GM10266 (cell line): Measurements from ENCODE around the gene RBM47.

Experiments
- DNase-seq: peaks from one replicate; pipeline ENCODE4 v3.0.0; 2012; ENCODE audit errors: extremely low spot score
- TF ChIP-seq, protein P1 (sequence below): IDR thresholded peaks from 2 replicates; pipeline ENCODE4 v1.5.1; 2012; ENCODE audit warnings: mild to moderate bottlenecking, low read depth; ENCODE audit not compliant: control insufficient read depth, insufficient read depth; ENCODE audit errors: missing control alignments

Gene RBM47

DNA sequence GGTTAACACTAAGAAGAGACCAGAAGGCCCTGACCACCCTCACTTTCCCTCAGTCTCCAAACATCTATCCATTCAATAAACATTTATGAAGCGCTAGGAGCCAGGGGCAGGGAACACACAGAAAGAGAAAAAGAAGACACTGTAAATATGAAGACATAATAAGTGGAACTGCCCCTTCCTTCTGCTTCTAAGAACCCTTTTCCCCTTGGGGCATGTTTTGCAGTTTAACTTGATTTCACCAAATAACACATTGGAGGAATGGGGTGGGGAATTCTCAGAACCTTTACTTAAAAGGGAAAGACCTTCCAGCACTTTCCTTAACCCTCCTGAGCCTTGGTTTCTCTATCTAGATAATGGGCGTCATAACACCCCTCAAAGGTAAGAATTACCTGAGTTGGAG is 42.3 kb downstream of the RBM47 start:
- no peak for DNase-seq
- TF ChIP-seq, protein P1, sequence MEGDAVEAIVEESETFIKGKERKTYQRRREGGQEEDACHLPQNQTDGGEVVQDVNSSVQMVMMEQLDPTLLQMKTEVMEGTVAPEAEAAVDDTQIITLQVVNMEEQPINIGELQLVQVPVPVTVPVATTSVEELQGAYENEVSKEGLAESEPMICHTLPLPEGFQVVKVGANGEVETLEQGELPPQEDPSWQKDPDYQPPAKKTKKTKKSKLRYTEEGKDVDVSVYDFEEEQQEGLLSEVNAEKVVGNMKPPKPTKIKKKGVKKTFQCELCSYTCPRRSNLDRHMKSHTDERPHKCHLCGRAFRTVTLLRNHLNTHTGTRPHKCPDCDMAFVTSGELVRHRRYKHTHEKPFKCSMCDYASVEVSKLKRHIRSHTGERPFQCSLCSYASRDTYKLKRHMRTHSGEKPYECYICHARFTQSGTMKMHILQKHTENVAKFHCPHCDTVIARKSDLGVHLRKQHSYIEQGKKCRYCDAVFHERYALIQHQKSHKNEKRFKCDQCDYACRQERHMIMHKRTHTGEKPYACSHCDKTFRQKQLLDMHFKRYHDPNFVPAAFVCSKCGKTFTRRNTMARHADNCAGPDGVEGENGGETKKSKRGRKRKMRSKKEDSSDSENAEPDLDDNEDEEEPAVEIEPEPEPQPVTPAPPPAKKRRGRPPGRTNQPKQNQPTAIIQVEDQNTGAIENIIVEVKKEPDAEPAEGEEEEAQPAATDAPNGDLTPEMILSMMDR, result no peak

- no peak for DNase-seq
- TF ChIP-seq, protein P1, result no peak
Observed at GRCh38 chr4:40586729-40587128, 42.9 kb downstream of the RBM47 start.

DNA sequence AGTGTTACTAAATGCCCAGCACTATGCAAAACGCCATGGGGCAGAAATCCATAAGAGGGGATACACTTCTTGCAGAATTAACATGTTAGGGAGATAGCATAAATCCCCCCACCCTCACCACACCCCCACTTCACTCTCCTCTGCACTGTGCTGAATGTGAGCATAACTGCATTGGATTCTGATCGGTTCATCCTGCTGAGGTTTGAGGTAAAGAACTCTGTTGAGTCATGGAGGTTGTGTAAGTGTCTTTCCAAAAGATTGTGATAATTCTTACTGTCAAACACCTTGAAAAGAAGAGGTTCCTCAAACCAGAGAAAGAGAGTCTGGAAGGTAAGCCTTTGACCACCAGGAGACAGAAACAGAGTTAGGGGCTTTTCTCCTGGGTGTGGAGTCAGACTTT is 43.6 kb downstream of the RBM47 start:
- TF ChIP-seq, protein P1, result no peak
- no peak for DNase-seq

DNA sequence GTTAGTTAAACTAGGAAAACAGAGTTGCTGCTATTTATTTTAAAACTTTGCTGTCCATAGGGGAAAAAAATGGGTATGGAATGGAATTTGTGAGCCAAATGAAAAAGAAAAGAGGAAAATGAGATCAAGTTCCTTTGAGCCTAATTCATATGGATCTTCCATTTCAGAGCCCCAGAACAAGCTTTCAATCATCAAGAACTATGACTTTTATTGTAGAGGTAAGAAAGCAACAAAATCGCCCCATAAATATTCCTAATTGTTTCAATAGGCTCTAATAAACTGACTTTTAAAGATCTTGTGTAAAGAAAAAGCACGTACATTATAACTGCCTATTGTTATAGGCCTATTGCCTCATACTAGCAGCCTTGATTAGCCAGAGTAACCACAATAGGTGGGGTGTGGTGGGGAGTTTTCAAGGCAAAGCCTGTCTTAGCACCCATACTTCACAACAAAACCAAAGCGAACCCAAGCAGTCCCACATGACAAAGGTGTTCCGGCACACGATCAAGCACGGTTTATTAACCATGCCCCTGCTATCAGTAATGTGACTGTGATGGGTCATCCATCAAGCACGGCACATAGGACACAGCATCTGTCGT is 44.4 kb downstream of the RBM47 start:
- TF ChIP-seq, protein P1, result no peak
- DNase-seq, result no peak

GRCh38 chr4:40584517-40585141 is 45.0 kb downstream of the RBM47 start:
- no peak for DNase-seq
- TF ChIP-seq, protein P1, result no peak

DNA sequence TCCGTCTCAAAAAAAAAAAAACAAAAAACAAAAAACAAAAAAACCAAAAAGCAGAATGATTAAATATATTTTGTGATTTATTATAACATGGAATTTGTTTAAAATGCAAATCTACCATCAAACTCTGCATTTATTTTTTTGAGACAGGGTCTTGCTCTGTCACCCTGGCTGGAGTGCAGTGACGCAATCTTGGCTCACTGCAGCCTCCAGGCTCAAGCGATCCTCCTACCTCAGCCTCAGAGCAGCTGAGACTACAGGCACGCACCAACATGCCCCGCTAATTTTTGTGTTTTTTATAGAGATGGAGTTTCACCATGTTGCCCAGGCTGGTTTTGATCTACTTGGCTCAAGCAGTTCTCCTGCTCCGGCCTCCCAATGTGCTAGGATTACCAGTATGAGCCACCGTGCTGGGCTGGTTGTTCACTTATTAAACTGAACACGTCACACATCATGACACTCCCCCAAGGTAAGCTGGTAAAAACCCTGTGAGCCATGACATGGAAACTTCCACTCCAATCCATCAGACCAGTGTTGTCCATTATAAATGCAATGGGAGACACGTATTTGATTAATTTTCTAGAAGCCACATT is 45.7 kb downstream of the RBM47 start:
- DNase-seq, result no peak
- TF ChIP-seq, protein P1, result no peak

DNA sequence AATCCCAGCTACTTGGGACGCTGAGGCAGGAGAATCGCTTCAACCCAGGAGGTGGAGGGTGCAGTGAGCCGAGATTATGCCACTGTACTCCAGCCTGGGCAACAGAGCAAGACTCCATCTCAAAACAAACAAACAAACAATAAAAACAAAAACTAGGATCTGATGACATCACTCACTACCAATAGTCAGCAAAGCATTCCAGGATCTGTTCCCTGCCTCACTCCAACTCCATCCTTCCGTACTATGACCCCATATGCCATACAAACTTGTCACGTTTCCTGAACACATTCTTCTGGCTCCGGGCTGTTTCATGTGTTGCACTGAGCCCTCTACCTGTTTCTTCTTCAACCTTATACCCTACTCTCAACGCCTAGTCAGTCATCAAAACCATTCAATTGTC is 47.3 kb downstream of the RBM47 start:
- DNase-seq, result no peak
- TF ChIP-seq, protein P1, result no peak
